ENCODE data around the gene STX1B. TPM values are rescaled to one million over a fixed set of nuclear protein-coding genes. Genes with fewer than 3 reads are reported as not detected.

The STX1B gene
- total and polyA plus RNA-seq, 2 donors (not counting 3 experiments of a cell fraction or from before 2014, with no cell fraction given) = 0.11 to 0.14 TPM

- CTCF ChIA-PET = interaction anchor here (0.8 kb wide), 1 partner anchor 58 kb away, joined by 4 read pairs; the partner anchor contains the start of gene HSD3B7
- dilution Hi-C loops (cut with MboI; ENCODE audit: extremely low pct_ligation_motif_present, low sequenced_read_pairs) = no loop called here
- DNase-seq (ENCODE audit: low read depth, low spot score) = no peak
Observed at GRCh38 chr16:31043352-31043751, 32.9 kb upstream of the STX1B start.

More at GRCh38 chr16:31043352-31043751, 32.9 kb upstream of the STX1B start:
- no peak overlapping the region for H3K9ac ChIP-seq (replicated peaks; ENCODE audit: extremely low read depth, insufficient read depth, low read length)
- no peaks in the 10 kb centered on the region for H3K9me3 ChIP-seq (replicated peaks; ENCODE audit: control insufficient read depth, insufficient read depth, low read length)
- no peak for TF ChIP-seq JUN (IDR thresholded peaks at IDR 0.05; ENCODE audit: borderline replicate concordance, insufficient read depth, insufficient read length, low read depth)
- no peak for TF ChIP-seq FOS (IDR thresholded peaks at IDR 0.05; ENCODE audit: borderline replicate concordance, insufficient read depth, low read length)
- no peak for TF ChIP-seq EZH2 (IDR thresholded peaks at IDR 0.05; ENCODE audit: borderline replicate concordance, low read depth, low read length, severe bottlenecking)
- TF ChIP-seq POLR2AphosphoS5 (IDR thresholded peaks at IDR 0.05; ENCODE audit: insufficient read depth, low read depth, low read length) = no peak
- no peak for TF ChIP-seq MYC (IDR thresholded peaks at IDR 0.05; ENCODE audit: low read depth, low read length)
- no peak for TF ChIP-seq GATA2 (IDR thresholded peaks at IDR 0.05; ENCODE audit: insufficient read depth, insufficient read length, low read depth, low read length)
- TF ChIP-seq MAX (IDR thresholded peaks at IDR 0.05; ENCODE audit: insufficient read depth, insufficient read length) = no peak
- no peak for TF ChIP-seq POLR2A (IDR thresholded peaks at IDR 0.05; ENCODE audit: low read depth, low read length)
- TF ChIP-seq CTCF (IDR thresholded peaks at IDR 0.05; ENCODE audit: extremely low read depth in 1 of 2, insufficient read depth in 1 of 2, low read depth in 1 of 2, low read length in 2 of 2) = no peak
- no peak overlapping the region for H3K4me3 ChIP-seq (replicated peaks in 1 of 3; ENCODE audit: insufficient read depth in 1 of 3, low read depth in 1 of 3, low read length in 3 of 3)
- no peaks in the 10 kb centered on the region for H3K9me1 ChIP-seq (replicated peaks; ENCODE audit: control insufficient read depth, extremely low read depth, insufficient read depth, low read length)
- POLR2A ChIA-PET = no interaction called here
- H3K4me2 ChIP-seq (ENCODE audit: insufficient read depth, low read length) = no peak overlapping the region
- no peak overlapping the region for H2AFZ ChIP-seq (ENCODE audit: low read depth, low read length)
- no peaks in the 10 kb centered on the region for H3K27me3 ChIP-seq (ENCODE audit: control insufficient read depth in 2 of 2, insufficient read depth in 2 of 2, low read length in 2 of 2)
- no peaks in the 10 kb centered on the region for H3K79me2 ChIP-seq (ENCODE audit: control insufficient read depth, insufficient read depth, low read length)
- H3K27ac ChIP-seq (ENCODE audit: insufficient read depth, low read depth, low read length) = no peak overlapping the region
- intact Hi-C loops (cut with micrococcal nuclease) = no loop called here
- no peaks in the 10 kb centered on the region for H3K4me1 ChIP-seq (ENCODE audit: control insufficient read depth, extremely low read depth, insufficient read depth, low read length)
- BruUV-seq (replicated peaks) = no TSS peak
- H3K36me3 ChIP-seq (ENCODE audit: control insufficient read depth in 2 of 2, extremely low read depth in 1 of 2, insufficient read depth in 2 of 2, low read length in 2 of 2) = peaks cover 0 to 24% of the 10 kb centered on the region in 2 experiments
- no peak for FAIRE-seq
- H4K20me1 ChIP-seq (replicated peaks; ENCODE audit: control insufficient read depth, extremely low read depth, insufficient read depth, low read length) = no peaks in the 10 kb centered on the region

Data from endothelial cell of umbilical vein (primary cell).